HCT116 (cell line): Measurements from ENCODE around the gene WDR82.

ENCODE experiments used
- CBX3 ChIP-seq: IDR thresholded peaks from 2 replicates; pipeline ENCODE4 v1.6.1; 2012; ENCODE audit warnings: low read depth
- EZH2 ChIP-seq: fragments of 200-600 bp; sonication (generic); IDR thresholded peaks from 2 replicates; pipeline ENCODE4 v1.6.1; 2017; ENCODE audit warnings: antibody characterized with exemption, mixed run types
- EZH2phosphoT487 ChIP-seq: fragments of 200-600 bp; IDR thresholded peaks from 2 replicates; pipeline ENCODE4 v1.6.1; 2018; ENCODE audit warnings: antibody characterized with exemption, borderline replicate concordance
- FOSL1 ChIP-seq: IDR thresholded peaks from 2 replicates; pipeline ENCODE4 v1.6.1; 2012; ENCODE audit warnings: low read depth
- JUND ChIP-seq: IDR thresholded peaks from 2 replicates; pipeline ENCODE4 v1.6.1; 2012
- SP1 ChIP-seq: IDR thresholded peaks from 2 replicates; pipeline ENCODE4 v1.6.1; 2012; ENCODE audit warnings: low read depth
- ZNF274 ChIP-seq: fragments of 200-500 bp; sonication (Bioruptor generic); IDR thresholded peaks from 2 replicates; pipeline ENCODE4 v1.6.1; 2014; ENCODE audit warnings: mild to moderate bottlenecking, low read depth, low read length, inconsistent platforms
- TF ChIP-seq, protein P1 (sequence below): IDR thresholded peaks from 2 replicates; pipeline ENCODE4 v1.6.1; 2012
- TF ChIP-seq, protein P2 (sequence below): IDR thresholded peaks from 2 replicates; pipeline ENCODE4 v1.6.1; 2012
- TF ChIP-seq, protein P3 (sequence below), 3 experiments: fragments of 200-600 bp in 1 of 3; sonication (generic) in 1 of 3; IDR thresholded peaks in 2 of 3; conservative IDR thresholded peaks in 1 of 3; 2 replicates each; pipeline ENCODE4 v1.5.1; 2012 to 2017; ENCODE audit warnings: low read depth in 2 of 3, low read length in 2 of 3, antibody characterized with exemption in 1 of 3, borderline replicate concordance in 1 of 3, control low read depth in 1 of 3, mild to moderate bottlenecking in 1 of 3, mixed read lengths in 1 of 3, mixed run types in 1 of 3, moderate library complexity in 1 of 3; ENCODE audit not compliant: insufficient read depth in 1 of 3
- TF ChIP-seq, protein P4 (sequence below): IDR thresholded peaks from 2 replicates; pipeline ENCODE4 v1.6.1; 2012; ENCODE audit warnings: low read depth

DNA sequence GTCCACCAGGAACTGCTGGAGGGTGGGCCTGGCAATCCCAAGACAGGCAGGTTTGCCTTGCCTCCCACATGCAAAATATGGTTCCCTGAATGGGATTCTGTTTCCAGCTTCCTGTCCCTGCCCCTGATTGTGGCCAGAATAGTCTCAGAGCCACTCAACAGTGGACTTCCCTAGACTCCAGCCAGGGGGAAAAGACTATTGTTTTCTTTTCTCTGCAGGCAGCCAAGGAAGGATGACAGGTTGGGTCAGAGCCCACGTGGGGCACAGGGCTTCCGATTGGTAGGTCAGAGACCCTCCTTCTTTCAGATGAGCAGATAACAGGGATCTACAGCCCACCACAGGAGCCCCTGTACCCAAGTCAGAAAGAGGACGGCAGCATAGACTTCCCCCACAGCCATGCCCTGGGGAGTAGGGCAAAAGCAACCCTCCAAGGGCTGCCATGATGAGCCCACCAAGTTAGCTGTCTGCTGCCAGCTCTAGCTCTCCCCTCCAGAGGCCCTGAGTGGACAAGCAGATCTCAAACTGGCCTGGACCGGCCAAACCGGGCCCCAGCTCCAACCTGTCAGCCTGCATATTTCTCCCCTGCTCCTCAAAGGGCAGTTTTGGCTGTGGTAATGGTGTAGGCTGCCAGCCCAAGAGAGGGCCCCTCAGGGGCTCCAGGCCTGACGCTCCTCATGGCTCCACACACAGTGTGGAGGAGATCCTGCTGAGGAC, 59.4 kb downstream of the WDR82 start:
- no peak for TF ChIP-seq JUND
- TF ChIP-seq FOSL1 = no peak
- TF ChIP-seq, protein P1, sequence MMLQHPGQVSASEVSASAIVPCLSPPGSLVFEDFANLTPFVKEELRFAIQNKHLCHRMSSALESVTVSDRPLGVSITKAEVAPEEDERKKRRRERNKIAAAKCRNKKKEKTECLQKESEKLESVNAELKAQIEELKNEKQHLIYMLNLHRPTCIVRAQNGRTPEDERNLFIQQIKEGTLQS = no peak
- no peak for TF ChIP-seq EZH2
- TF ChIP-seq, protein P2, sequence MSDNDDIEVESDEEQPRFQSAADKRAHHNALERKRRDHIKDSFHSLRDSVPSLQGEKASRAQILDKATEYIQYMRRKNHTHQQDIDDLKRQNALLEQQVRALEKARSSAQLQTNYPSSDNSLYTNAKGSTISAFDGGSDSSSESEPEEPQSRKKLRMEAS = no peak
- TF ChIP-seq EZH2phosphoT487 = no peak
- no peak for TF ChIP-seq CBX3
- no peak for TF ChIP-seq ZNF274
- TF ChIP-seq, protein P3, sequence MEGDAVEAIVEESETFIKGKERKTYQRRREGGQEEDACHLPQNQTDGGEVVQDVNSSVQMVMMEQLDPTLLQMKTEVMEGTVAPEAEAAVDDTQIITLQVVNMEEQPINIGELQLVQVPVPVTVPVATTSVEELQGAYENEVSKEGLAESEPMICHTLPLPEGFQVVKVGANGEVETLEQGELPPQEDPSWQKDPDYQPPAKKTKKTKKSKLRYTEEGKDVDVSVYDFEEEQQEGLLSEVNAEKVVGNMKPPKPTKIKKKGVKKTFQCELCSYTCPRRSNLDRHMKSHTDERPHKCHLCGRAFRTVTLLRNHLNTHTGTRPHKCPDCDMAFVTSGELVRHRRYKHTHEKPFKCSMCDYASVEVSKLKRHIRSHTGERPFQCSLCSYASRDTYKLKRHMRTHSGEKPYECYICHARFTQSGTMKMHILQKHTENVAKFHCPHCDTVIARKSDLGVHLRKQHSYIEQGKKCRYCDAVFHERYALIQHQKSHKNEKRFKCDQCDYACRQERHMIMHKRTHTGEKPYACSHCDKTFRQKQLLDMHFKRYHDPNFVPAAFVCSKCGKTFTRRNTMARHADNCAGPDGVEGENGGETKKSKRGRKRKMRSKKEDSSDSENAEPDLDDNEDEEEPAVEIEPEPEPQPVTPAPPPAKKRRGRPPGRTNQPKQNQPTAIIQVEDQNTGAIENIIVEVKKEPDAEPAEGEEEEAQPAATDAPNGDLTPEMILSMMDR (IDR thresholded peaks at IDR 0.05 in 2 of 3, conservative IDR thresholded peaks at IDR 0.05 in 1 of 3; ENCODE audit: borderline replicate concordance in 1 of 3, insufficient read depth in 1 of 3, low read depth in 2 of 3, low read length in 2 of 3) = no peak
- TF ChIP-seq SP1 = no peak
- TF ChIP-seq, protein P4, sequence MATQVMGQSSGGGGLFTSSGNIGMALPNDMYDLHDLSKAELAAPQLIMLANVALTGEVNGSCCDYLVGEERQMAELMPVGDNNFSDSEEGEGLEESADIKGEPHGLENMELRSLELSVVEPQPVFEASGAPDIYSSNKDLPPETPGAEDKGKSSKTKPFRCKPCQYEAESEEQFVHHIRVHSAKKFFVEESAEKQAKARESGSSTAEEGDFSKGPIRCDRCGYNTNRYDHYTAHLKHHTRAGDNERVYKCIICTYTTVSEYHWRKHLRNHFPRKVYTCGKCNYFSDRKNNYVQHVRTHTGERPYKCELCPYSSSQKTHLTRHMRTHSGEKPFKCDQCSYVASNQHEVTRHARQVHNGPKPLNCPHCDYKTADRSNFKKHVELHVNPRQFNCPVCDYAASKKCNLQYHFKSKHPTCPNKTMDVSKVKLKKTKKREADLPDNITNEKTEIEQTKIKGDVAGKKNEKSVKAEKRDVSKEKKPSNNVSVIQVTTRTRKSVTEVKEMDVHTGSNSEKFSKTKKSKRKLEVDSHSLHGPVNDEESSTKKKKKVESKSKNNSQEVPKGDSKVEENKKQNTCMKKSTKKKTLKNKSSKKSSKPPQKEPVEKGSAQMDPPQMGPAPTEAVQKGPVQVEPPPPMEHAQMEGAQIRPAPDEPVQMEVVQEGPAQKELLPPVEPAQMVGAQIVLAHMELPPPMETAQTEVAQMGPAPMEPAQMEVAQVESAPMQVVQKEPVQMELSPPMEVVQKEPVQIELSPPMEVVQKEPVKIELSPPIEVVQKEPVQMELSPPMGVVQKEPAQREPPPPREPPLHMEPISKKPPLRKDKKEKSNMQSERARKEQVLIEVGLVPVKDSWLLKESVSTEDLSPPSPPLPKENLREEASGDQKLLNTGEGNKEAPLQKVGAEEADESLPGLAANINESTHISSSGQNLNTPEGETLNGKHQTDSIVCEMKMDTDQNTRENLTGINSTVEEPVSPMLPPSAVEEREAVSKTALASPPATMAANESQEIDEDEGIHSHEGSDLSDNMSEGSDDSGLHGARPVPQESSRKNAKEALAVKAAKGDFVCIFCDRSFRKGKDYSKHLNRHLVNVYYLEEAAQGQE = no peak
